HepG2 (cell line): Measurements from ENCODE around the gene METTL1.

Source experiments
- ATF5 ChIP-seq: sonication (generic); formaldehyde crosslinking; IDR thresholded peaks from 2 replicates; pipeline ENCODE4 v1.4.0; 2020; ENCODE audit warnings: mild to moderate bottlenecking, low read depth, missing genetic modification reagents
- ATF7 ChIP-seq, 2 experiments: fragments of 450-650 bp in 1 of 2; sonication (generic) in 1 of 2; formaldehyde crosslinking in 1 of 2; IDR thresholded peaks; 2 replicates each; pipeline versions ENCODE4 v1.4.0 to v1.6.1; 2016 to 2020; ENCODE audit warnings: antibody characterized with exemption in 1 of 2, mild to moderate bottlenecking in 1 of 2, missing genetic modification reagents in 1 of 2
- CREB1 ChIP-seq, 2 experiments: fragments of 450-650 bp in 1 of 2; IDR thresholded peaks; 2 replicates each; pipeline ENCODE4 v1.6.1; 2016 to 2017; ENCODE audit warnings: control low read depth in 1 of 2, mild to moderate bottlenecking in 1 of 2, missing compliant biosample characterization in 1 of 2, missing genetic modification characterization in 1 of 2
- EZH2 ChIP-seq: conservative IDR thresholded peaks from 2 replicates; pipeline ENCODE4 v1.6.1; 2012; ENCODE audit warnings: mild to moderate bottlenecking, low read depth, low read length, moderate library complexity
- GPBP1L1 ChIP-seq: sonication (generic); formaldehyde crosslinking; IDR thresholded peaks from 2 replicates; pipeline ENCODE4 v1.5.0; 2020; ENCODE audit warnings: mild to moderate bottlenecking, missing genetic modification reagents
- MYC ChIP-seq: sonication (generic); formaldehyde crosslinking; IDR thresholded peaks from 2 replicates; pipeline ENCODE4 v1.9.0; 2021; ENCODE audit warnings: missing genetic modification reagents, borderline replicate concordance
- PHF20 ChIP-seq: sonication (generic); formaldehyde crosslinking; IDR thresholded peaks from 2 replicates; pipeline ENCODE4 v1.5.0; 2020; ENCODE audit warnings: mild to moderate bottlenecking, missing genetic modification reagents
- POLR2A ChIP-seq, 2 experiments: IDR thresholded peaks; 2 replicates each; pipeline ENCODE4 v1.6.1; 2011; ENCODE audit warnings: low read depth in 2 of 2, low read length in 2 of 2, mild to moderate bottlenecking in 1 of 2, moderate library complexity in 1 of 2; ENCODE audit not compliant: insufficient read depth in 1 of 2
- PRDM10 ChIP-seq: sonication (generic); formaldehyde crosslinking; IDR thresholded peaks from 2 replicates; pipeline ENCODE4 v1.4.0; 2020; ENCODE audit warnings: low read depth, missing genetic modification reagents
- SRSF1 ChIP-seq: fragments of 200-400 bp; formaldehyde crosslinking; optimal IDR thresholded peaks from 2 replicates; pipeline ENCODE3; 2017; ENCODE audit warnings: mild to moderate bottlenecking, low read depth, low read length, moderate library complexity
- SRSF9 ChIP-seq: fragments of 200-400 bp; formaldehyde crosslinking; IDR thresholded peaks from 2 replicates; pipeline ENCODE4 v1.6.1; 2018; ENCODE audit warnings: borderline replicate concordance, mild to moderate bottlenecking, low read depth, low read length; ENCODE audit not compliant: insufficient read depth, poor library complexity, severe bottlenecking
- SUZ12 ChIP-seq: fragments of 150-350 bp; IDR thresholded peaks from 2 replicates; pipeline ENCODE4 v1.6.1; 2014; ENCODE audit warnings: low read depth, low read length
- TCF12 ChIP-seq, 2 experiments: fragments of 450-650 bp in 1 of 2; sonication (generic) in 1 of 2; formaldehyde crosslinking in 1 of 2; IDR thresholded peaks; 2 replicates each; pipeline versions ENCODE4 v1.6.1 to v1.8.0; 2017 to 2022; ENCODE audit warnings: antibody characterized with exemption in 1 of 2, mild to moderate bottlenecking in 1 of 2, missing genetic modification reagents in 1 of 2, moderate library complexity in 1 of 2
- ZSCAN21 ChIP-seq: sonication (generic); formaldehyde crosslinking; IDR thresholded peaks from 2 replicates; pipeline ENCODE4 v1.8.0; 2022; ENCODE audit warnings: mild to moderate bottlenecking, missing genetic modification reagents, moderate library complexity, borderline replicate concordance

GRCh38 chr12:57772429-57773322 lies 771 bp upstream of the METTL1 start, which contains the start of gene EEF1AKMT3:
- TF ChIP-seq SRSF9 = no peak
- no peak for TF ChIP-seq SRSF1
- no peak for TF ChIP-seq GPBP1L1 (CRISPR knock-in tag)
- no peak for TF ChIP-seq EZH2
- TF ChIP-seq POLR2A (IDR thresholded peaks at IDR 0.05; ENCODE audit: insufficient read depth in 1 of 2, low read depth in 2 of 2, low read length in 2 of 2) = 0 out of 4 replicates have a peak, but pooled peaks of 1 of the 2 experiments have one; percentile 6
- no peak for TF ChIP-seq TCF12 (IDR thresholded peaks at IDR 0.05)
- 0 out of 2 replicates have a peak, but pooled peaks have one; percentile 24 for TF ChIP-seq TCF12 (CRISPR knock-in tag; IDR thresholded peaks at IDR 0.05)
- no peak for TF ChIP-seq CREB1 (IDR thresholded peaks at IDR 0.05)
- TF ChIP-seq CREB1 (CRISPR knock-in tag; IDR thresholded peaks at IDR 0.05) = no peak
- no peak for TF ChIP-seq ATF5 (CRISPR knock-in tag)
- peak; percentile 30; the same call in 1 of the 2 replicates for TF ChIP-seq MYC (CRISPR knock-in tag)
- no peak for TF ChIP-seq ZSCAN21 (CRISPR knock-in tag)
- no peak for TF ChIP-seq ATF7 (IDR thresholded peaks at IDR 0.05)
- TF ChIP-seq ATF7 (CRISPR knock-in tag; IDR thresholded peaks at IDR 0.05) = no peak
- no peak for TF ChIP-seq SUZ12
- TF ChIP-seq PRDM10 (CRISPR knock-in tag) = no peak
- TF ChIP-seq PHF20 (CRISPR knock-in tag) = no peak
